Right lung (tissue), 5 donors: ENCODE measurements around the gene HYDIN. TPM values are rescaled to one million over a fixed set of nuclear protein-coding genes. Genes with fewer than 3 reads are reported as not detected.

Experiments used
- DNase-seq, 2 donors: peaks; one replicate each; pipeline ENCODE4 v3.0.0-alpha.2; 2013
- polyA plus RNA-seq, 5 donors: library from polyadenylated mRNA; unstranded; fragments of 120-200 nt; gene quantifications; one replicate each; pipeline versions ENCODE4 v1.2.1 to v1.2.3, GENCODE V29; 2013; ENCODE audit warnings: inconsistent platforms in 1 of 5, low replicate concordance in 1 of 5; ENCODE audit not compliant: insufficient read length in 5 of 5, insufficient read depth in 1 of 5

Gene HYDIN
- polyA plus RNA-seq, 5 donors = 6.8 to 14.6 (median 14.0) TPM

DNA sequence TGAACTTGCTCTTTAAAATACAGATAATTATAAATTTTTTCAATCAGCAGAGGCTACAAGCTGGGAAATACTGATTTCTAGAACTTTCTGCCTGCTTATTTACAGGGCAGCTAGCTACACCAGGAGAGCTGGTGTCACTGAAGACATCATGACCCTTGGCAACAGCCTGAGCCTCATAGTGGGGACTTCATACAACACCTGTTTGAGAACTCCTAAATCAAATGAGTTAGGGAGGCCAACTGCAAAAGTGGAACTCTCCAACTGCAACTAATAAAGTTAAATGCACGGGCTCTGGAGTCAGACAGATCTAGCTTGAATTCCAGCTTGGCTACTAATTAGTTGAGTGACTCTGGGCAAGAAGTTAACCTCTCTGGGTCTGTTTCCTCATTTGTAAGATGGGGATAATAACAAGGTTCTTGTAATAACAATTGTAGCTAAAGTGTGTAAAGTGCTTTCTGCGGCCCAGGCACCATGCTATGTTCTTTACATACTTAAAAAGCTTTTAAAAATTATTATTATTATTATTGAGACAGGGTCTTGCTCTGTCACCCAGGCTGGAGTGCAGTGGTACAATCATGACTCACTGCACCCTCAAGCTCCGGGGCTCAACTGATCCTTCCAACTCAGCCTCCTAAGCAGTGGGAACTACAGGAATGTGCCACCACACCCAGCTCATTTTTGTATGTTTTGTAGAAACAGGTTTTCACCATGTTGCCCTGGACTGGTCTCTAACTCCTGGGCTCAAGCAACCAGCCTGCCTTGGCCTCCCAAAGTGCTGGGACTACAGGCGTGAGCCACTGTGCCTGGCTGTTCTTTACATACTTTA lies 462.9 kb downstream of the HYDIN start:
- DNase-seq = no peak

DNA sequence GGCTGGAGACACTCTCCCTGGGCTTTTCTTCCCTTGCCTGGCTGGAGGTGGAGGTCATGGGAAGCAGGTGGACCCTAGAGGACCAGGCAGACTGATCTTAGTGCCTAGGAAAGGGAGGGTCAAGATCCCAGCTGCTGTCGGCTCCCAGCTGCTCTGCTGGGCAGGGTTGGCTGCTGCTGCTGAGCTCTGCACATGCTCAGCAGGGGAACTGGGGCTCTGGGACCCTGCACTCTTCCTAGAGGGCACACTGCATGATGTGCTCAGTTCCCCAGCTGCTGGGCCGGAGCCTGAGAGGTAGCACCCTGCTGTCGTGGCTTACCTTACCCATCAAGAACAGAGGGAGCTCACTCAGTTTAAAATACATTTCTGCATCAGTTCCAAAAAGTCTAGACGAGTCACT lies 463.9 kb downstream of the HYDIN start:
- DNase-seq = no peak

DNA sequence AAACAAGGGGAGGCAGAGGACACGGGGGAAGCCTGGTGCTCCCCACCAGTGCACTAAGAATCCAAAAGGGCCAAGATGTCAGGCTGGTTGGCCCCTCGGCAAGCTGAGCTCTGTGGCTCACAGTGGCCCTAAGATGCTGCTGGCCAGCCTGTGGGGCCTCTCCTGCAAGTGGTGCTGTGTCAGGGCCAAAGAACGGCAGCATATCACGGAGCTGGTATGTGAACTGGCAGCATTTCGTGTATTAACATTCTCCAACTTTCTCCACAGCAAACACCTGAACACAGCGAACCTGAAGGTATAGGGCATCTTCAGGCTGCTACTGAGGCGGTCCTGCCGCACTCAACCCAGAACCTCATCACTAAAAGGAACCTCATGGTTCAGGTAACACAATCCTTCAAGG lies 464.3 kb downstream of the HYDIN start:
- DNase-seq = no peak

DNA sequence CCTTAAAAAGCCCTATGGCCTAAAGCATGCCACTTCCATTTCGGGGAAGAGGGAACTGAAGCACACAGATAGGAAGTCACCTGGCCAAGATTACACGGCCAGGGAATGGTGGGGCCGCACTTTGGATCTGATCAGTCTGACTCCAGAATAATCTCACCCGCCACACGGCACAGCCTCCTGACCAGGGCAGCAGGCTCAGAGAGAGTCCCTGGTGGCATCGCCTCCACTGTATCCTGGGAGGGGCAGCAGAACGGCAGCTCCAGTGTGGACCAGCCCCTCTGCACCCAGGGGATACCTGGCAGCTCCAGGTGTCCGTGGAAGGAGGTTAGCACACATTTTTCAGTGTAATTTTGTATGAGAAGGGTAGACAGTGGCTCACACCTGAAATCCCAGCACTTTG lies 465.0 kb downstream of the HYDIN start:
- no peak for DNase-seq

DNA sequence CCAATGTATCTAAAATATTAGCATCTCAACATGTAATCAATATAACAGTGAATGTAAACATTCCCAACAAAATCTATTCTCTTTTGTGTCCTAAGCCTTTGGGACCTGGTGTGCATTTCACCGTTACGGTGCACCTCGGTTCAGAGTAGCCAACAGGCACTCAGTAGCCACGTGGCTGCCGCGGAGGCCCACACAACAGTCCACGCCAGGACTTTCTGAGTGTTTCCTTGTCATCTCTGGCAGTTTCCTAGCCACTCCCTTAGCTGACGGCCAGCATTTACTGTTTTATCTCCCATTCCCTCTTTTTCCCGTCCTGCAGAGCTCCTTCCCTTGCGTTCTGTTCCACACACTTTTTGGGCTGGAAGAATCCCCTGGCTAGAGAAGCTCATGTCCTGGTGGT lies 465.9 kb downstream of the HYDIN start:
- no peak for DNase-seq

DNA sequence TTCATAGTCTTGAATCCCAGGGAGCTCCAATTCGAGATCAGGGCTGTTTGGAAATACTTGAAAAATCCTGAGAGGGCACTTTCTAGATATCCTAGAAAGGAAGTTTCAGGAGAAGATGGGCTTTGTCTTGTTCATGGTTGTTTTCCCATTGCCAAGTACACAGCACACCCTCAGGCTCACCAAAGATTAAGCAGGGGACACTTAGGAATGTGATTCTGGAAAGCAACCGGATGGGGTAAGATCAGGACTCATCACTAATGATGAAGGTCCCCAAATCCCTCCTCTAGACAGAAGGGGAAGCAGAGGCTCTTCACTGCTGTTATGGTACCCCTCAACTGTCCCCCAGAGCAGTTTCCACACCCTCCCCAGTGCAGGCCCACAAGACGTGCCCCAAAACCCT lies 470.3 kb downstream of the HYDIN start:
- no peak for DNase-seq

DNA sequence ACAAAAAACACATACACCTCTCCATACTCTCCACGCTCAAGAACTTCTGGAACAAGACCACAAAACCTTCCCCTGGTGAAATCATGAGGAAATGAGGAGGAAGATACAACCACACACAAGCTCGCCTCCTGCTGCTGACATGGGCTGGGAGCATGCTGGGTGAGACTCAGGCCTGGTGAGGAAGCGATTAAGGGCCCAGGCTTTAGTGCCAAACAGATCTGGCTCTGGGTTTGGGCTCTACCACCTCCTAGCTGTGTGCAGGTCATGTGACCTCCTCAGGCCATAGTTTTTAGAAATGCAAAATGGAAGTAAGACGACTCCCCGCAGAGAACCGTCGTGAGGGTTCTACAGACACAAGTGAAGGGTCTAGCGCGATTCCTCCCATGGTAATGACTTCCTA lies 470.9 kb downstream of the HYDIN start:
- no peak for DNase-seq

DNA sequence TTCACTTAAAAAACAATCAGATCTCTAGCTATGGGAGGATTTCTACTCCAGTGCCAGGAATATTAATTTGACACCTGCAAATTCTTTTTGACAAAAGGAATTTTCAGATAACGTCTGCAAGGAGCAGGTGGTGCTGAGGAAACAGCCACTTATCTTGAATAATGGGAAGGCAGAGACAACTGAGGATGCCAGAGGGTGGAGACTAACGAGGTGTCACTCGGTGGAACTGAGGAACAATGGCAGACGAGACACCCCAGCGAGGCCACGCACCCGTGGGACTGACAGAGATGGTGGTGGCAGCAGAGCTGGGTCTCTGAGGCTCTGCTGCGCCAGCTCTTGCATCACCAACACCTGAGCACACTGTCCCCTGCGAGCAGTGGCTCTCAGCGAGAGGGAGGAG lies 471.7 kb downstream of the HYDIN start:
- no peak for DNase-seq

Other genes with a start within 250 kb of the HYDIN start
- 10 to 100 TPM; 33.6 to 58.3 (median 43.4) TPM for gene CMTR2, start 58.7 kb upstream of the HYDIN start, polyA plus RNA-seq
- not detected for gene CALB2, start 128.0 kb upstream of the HYDIN start, polyA plus RNA-seq
- gene TLE7, start 211.3 kb upstream of the HYDIN start, polyA plus RNA-seq = not detected
- 10 to 100 TPM; 15.4 to 21.3 (median 18.5) TPM for gene ZNF23, start 231.5 kb upstream of the HYDIN start, polyA plus RNA-seq